ENCODE data around the gene SH3PXD2A. TPM values are rescaled to one million over a fixed set of nuclear protein-coding genes. Genes with fewer than 3 reads are reported as not detected.

The SH3PXD2A gene
- total and polyA plus RNA-seq, 4 donors: 18.7 to 69.1 (median 42.5) TPM

DNA sequence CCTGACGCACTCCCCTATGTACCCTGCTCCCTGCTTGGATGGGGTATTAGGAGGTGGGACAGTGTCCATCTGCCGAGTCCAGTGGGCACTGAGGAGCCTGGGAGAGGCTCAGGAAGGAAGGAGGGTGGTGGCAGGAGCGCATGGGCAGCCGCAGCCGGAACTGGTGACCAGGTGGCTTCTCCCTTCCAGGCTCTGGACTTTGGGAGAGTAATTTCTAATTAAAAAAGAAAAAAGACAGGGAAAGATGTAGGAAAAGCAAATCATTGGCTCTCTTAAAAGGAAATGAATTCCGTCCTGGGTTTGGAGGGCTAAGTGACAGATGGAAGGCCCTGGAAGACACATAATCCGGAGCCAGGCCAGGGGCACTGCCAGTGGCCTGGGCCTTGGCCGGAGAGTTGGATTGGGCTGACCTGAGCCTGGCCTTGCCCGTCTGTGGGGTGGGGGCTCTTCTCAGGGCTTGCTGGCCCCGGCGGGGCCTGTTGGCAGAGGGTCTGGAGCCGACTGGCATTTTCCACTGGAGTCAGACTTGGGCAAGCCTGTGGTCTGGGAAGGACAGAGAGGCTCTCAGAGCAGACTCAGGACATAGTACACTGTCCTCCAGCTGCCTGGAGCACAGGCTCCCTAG, 298.9 kb downstream of the SH3PXD2A start:
- DNase-seq (no peak), ATAC-seq (ENCODE audit: low FRiP score) (no peak)
- Histone ChIP-seq H3K4me3 (ENCODE audit: low read length in 2 of 2) (no peak overlapping the region), H3K36me3 (ENCODE audit: control insufficient read depth in 1 of 2, insufficient read depth in 2 of 2, low read length in 1 of 2) (no peaks in the 10 kb centered on the region), H3K27ac (ENCODE audit: low read depth in 1 of 2, low read length in 2 of 2) (no peak overlapping the region), H3K9me3 (ENCODE audit: control insufficient read depth, low read length) (peaks cover 1% of the 10 kb centered on the region), H3K27me3 (ENCODE audit: control insufficient read depth in 1 of 2, insufficient read depth in 2 of 2, low read length in 1 of 2) (no peaks in the 10 kb centered on the region), H3K4me1 (ENCODE audit: control insufficient read depth in 1 of 2, insufficient read depth in 2 of 2, low read length in 2 of 2) (no peaks in the 10 kb centered on the region)
- WGBS, 2 donors: 74 to 79% methylated on average over 12 of the region's 12 CpGs
- intact Hi-C loops (cut with DNase I): no loop called here

DNA sequence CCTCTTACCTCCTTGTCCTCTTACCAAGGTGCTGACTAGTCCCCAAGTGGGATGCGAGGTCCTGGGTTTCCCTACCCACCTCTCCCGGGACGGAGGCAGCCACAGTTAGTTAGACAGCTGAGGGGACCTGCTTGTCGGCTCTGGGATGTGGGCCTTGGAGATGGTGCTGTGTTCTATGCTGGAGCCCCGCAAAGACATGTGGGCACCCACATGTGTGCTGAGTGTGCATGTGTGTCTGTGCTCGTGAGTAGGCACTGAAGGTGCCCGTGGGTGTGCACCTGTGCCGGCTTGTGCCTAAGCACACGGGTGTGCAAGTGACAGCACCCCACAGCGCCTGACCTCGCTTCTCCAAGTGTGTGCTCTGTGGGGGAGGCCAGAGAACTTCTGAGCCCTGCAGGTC, 299.7 kb downstream of the SH3PXD2A start:
- Histone ChIP-seq H3K4me1 (ENCODE audit: control insufficient read depth in 1 of 2, insufficient read depth in 2 of 2, low read length in 2 of 2) (no peaks in the 10 kb centered on the region), H3K27ac (ENCODE audit: low read depth in 1 of 2, low read length in 2 of 2) (no peak overlapping the region), H3K4me3 (ENCODE audit: low read length in 2 of 2) (no peak overlapping the region), H3K36me3 (ENCODE audit: control insufficient read depth in 1 of 2, insufficient read depth in 2 of 2, low read length in 1 of 2) (no peaks in the 10 kb centered on the region), H3K9me3 (ENCODE audit: control insufficient read depth, low read length) (no peaks in the 10 kb centered on the region), H3K27me3 (ENCODE audit: control insufficient read depth in 1 of 2, insufficient read depth in 2 of 2, low read length in 1 of 2) (no peaks in the 10 kb centered on the region)
- ATAC-seq (ENCODE audit: low FRiP score) (no peak), DNase-seq (no peak)
- intact Hi-C loops (cut with DNase I): no loop called here
- 58 to 59% methylated on average over 11 of the region's 11 CpGs for WGBS, 2 donors

DNA sequence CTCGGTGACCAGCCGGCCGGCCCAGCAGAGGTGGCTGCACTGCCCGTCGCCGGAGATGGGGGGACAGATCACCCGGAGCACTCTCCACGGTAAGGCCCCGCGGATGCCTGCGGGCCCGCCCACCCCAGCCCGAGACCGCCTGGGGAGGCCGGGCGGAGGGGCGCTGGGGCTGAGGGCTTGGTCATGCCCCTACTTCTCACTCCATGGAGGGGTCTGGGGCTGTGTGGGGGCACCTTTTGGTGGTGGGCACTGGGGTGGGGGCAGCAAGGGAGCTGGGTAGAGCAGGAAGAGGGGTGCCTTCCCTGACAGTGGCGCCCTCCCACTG, 300.1 kb downstream of the SH3PXD2A start:
- 4 to 6% methylated on average over 17 to 18 of the region's 18 CpGs for WGBS, 2 donors
- Histone ChIP-seq H3K4me1 (ENCODE audit: control insufficient read depth in 1 of 2, insufficient read depth in 2 of 2, low read length in 2 of 2) (no peaks in the 10 kb centered on the region), H3K36me3 (ENCODE audit: control insufficient read depth in 1 of 2, insufficient read depth in 2 of 2, low read length in 1 of 2) (no peaks in the 10 kb centered on the region), H3K27me3 (ENCODE audit: control insufficient read depth in 1 of 2, insufficient read depth in 2 of 2, low read length in 1 of 2) (no peaks in the 10 kb centered on the region), H3K4me3 (ENCODE audit: low read length in 2 of 2) (peak overlapping the region in 1 of 2 donors; percentile 8), H3K9me3 (ENCODE audit: control insufficient read depth, low read length) (no peaks in the 10 kb centered on the region), H3K27ac (ENCODE audit: low read depth in 1 of 2, low read length in 2 of 2) (no peak overlapping the region)
- intact Hi-C loops (cut with DNase I): no loop called here
- ATAC-seq (ENCODE audit: low FRiP score): no peak
- no peak for DNase-seq

DNA sequence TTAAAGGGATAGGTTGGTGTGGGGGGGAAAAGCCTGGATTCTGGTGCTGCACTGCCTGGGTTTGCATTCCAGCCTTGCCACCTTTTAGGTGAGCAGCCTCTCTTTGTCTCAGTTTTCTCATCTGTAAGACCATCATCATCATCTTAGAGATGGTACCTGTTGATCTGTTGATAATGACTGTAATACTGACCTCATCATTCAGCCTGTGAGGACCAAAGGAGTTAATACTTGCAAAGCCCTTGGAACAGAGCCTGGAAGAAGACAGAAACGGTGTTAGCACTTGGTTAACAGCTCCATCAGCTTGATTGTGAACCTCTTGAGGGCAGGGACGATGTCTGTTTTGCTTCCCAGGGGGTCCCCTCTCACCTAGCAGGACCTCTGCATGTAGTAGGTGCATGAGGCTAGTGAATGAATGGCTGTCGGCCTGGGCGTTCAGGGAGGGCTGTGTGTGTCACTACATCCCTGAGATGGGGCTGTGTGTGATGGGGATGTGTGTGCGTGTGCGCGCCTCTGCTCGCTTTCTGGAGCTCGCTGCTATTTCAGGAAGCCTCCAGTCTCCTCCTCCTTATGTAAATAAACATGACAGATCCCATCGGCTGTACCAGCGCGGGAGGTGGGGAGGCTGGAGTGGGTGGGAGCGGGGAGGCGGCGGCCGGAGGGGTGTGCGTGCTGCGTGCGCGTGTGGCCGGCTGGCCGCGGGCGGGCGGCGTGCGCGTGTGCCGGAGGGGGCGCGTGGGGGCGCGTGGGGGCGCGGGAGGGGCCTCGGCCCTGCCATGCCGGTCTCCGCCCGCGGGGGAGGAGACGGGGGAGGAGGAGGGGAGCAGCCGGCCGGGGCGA, 300.7 kb downstream of the SH3PXD2A start:
- Histone ChIP-seq H3K27ac (ENCODE audit: low read depth in 1 of 2, low read length in 2 of 2) (no peak overlapping the region), H3K27me3 (ENCODE audit: control insufficient read depth in 1 of 2, insufficient read depth in 2 of 2, low read length in 1 of 2) (no peaks in the 10 kb centered on the region), H3K36me3 (ENCODE audit: control insufficient read depth in 1 of 2, insufficient read depth in 2 of 2, low read length in 1 of 2) (no peaks in the 10 kb centered on the region), H3K9me3 (ENCODE audit: control insufficient read depth, low read length) (no peaks in the 10 kb centered on the region), H3K4me3 (ENCODE audit: low read length in 2 of 2) (peak overlapping the region in 1 of 2 donors; percentile 8), H3K4me1 (ENCODE audit: control insufficient read depth in 1 of 2, insufficient read depth in 2 of 2, low read length in 2 of 2) (no peaks in the 10 kb centered on the region)
- WGBS, 2 donors: 2 to 6% methylated on average over 13 to 44 of the region's 44 CpGs
- ATAC-seq (ENCODE audit: low FRiP score): no peak
- intact Hi-C loops (cut with DNase I): no loop called here
- peak in 1 of 2 donors; percentile 70 for DNase-seq

DNA sequence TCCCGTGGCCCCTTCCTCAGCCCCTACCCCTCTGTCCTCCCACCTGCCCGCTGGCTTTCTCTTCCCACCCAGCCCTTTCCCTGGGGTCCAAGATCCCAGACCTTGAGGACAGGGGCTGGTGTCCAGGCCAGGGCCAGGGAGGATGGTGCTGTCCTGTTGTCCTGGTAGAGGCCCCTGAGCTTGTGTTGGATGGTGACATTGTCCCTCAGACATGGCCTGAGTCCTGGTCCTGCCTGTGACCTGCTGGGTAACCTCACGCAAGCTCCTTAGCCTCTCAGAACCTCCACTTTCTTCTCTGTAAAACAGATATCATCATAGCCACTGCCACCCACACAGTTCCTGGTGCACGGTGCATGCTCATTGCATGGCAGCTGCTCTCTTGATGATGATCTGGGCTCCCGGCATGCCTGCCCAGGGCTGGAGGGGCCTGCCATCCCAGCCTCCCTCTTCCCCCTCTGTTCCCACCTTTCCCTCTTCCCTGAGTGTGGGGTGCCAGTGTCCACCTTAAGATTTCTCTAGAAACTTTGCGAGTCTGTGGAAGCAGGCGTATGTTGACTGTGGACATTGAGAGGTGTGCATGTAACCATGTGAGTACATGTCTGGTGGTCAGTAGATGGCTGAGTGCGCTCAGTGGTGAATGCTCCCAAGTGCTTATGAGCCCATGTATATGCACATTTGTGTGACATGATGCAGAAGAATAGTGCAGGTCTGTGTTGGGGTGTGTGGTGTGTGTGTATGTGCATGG, 301.5 kb downstream of the SH3PXD2A start:
- H3K27me3 ChIP-seq (ENCODE audit: control insufficient read depth in 1 of 2, insufficient read depth in 2 of 2, low read length in 1 of 2): no peaks in the 10 kb centered on the region
- H3K36me3 ChIP-seq (ENCODE audit: control insufficient read depth in 1 of 2, insufficient read depth in 2 of 2, low read length in 1 of 2): no peaks in the 10 kb centered on the region
- no peaks in the 10 kb centered on the region for H3K9me3 ChIP-seq (ENCODE audit: control insufficient read depth, low read length)
- no peak overlapping the region for H3K4me3 ChIP-seq (ENCODE audit: low read length in 2 of 2)
- H3K27ac ChIP-seq (ENCODE audit: low read depth in 1 of 2, low read length in 2 of 2): no peak overlapping the region
- intact Hi-C loops (cut with DNase I): no loop called here
- WGBS, 2 donors: 85 to 87% methylated on average over 8 of the region's 8 CpGs
- peak in 1 of 2 donors; percentile 53 for DNase-seq
- no peak for ATAC-seq (ENCODE audit: low FRiP score)
- no peaks in the 10 kb centered on the region for H3K4me1 ChIP-seq (ENCODE audit: control insufficient read depth in 1 of 2, insufficient read depth in 2 of 2, low read length in 2 of 2)

DNA sequence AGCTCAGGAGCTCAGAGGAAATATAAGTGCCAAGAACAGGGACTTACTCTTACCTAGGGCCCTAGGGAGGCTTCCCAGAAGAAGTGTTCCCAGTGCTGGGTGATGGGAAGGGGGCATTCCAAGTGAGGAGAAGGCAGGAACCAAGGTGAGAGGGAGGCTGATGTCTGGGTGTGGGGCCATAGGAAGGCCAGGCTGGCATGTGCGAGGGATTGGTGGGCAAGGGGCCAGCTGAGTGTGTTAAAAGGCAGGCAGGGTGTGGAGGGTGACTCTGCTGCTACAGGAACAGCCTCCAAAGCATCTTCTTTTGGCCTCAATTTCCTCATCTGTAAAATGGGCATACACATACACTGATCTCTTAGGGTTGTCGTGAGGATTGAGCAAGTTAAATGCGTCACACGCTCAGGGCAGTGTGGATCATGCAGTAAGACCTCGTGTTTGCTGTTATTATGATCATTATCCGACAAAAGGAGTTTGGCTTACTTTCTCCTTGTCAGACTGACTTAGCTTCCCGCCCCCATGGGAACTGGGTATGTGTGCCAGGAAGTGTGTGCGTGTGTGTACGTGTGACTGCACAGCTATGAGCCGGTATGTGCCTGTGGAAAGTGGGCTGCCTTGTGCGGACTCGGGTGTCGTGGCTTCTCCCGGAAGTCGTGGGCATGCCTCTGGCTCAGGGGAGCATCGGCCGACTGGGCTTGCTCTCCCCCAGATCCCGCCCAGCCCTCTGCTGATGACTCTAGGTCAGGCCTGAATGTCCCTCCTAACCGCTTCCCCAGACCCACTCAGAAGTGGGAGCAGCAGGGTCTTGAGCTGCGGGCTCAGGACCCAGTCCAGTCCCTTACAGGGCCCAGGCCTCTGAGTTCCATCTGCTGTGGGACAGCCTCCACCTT, 302.3 kb downstream of the SH3PXD2A start:
- Histone ChIP-seq H3K4me1 (ENCODE audit: control insufficient read depth in 1 of 2, insufficient read depth in 2 of 2, low read length in 2 of 2) (no peaks in the 10 kb centered on the region), H3K27me3 (ENCODE audit: control insufficient read depth in 1 of 2, insufficient read depth in 2 of 2, low read length in 1 of 2) (no peaks in the 10 kb centered on the region), H3K4me3 (ENCODE audit: low read length in 2 of 2) (no peak overlapping the region), H3K36me3 (ENCODE audit: control insufficient read depth in 1 of 2, insufficient read depth in 2 of 2, low read length in 1 of 2) (no peaks in the 10 kb centered on the region), H3K27ac (ENCODE audit: low read depth in 1 of 2, low read length in 2 of 2) (no peak overlapping the region), H3K9me3 (ENCODE audit: control insufficient read depth, low read length) (no peaks in the 10 kb centered on the region)
- DNase-seq: peak in 1 of 2 donors; percentile 66
- WGBS, 2 donors: 91 to 92% methylated on average over 20 of the region's 20 CpGs
- no peak for ATAC-seq (ENCODE audit: low FRiP score)
- intact Hi-C loops (cut with DNase I): no loop called here

DNA sequence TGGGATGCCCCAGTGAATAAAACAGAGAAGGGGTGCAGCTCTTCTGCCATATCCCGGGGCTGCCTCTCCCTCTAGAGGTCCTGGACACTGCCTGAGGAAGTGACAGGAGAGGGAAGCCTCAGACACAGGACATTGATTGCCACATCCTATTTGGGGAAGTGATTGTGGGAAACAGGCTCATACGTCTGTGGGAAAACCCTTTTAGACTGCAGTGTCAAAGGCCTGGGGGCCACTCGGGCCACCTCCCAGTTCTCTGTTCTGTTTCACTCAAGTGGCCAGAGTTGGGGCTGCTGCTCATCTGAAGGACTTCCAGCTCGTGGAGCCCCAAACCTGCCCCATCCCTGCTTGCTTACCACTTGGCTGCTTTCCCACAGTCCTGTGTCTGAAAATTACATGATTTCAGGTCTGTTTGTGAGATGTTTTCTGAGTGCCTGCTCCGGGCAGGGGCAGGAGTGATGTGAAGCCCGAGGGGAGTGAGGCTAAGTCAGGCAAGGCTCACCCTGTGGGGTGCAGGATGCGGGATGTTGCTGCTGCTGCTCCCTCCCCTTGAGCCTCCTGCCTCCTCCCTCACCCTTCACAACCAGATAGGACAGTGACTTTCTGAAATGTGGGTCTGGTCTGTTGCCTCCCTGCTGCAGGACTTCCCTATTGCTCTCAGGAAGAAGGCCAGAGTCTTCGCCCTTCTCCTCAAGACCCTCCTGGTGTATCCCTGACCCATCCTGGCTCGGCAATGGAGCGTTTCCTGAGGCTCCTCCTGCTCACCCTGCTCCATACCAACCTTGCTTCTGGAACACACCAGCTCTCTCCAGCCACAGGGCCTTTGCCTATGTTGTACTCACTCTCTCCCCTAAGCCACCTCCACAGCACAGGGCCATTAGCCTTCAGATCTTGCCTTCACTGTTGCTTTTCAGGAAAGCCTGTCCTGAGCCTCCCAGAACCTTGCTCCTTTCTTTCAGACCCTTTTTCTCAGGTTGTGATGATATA, 303.5 kb downstream of the SH3PXD2A start:
- no peak overlapping the region for H3K4me3 ChIP-seq (ENCODE audit: low read length in 2 of 2)
- no peak overlapping the region for H3K27ac ChIP-seq (ENCODE audit: low read depth in 1 of 2, low read length in 2 of 2)
- intact Hi-C loops (cut with DNase I): no loop called here
- no peaks in the 10 kb centered on the region for H3K27me3 ChIP-seq (ENCODE audit: control insufficient read depth in 1 of 2, insufficient read depth in 2 of 2, low read length in 1 of 2)
- peak in 1 of 2 donors; percentile 44 for DNase-seq
- no peaks in the 10 kb centered on the region for H3K36me3 ChIP-seq (ENCODE audit: control insufficient read depth in 1 of 2, insufficient read depth in 2 of 2, low read length in 1 of 2)
- no peaks in the 10 kb centered on the region for H3K4me1 ChIP-seq (ENCODE audit: control insufficient read depth in 1 of 2, insufficient read depth in 2 of 2, low read length in 2 of 2)
- H3K9me3 ChIP-seq (ENCODE audit: control insufficient read depth, low read length): no peaks in the 10 kb centered on the region
- 72 to 73% methylated on average over 10 of the region's 10 CpGs for WGBS, 2 donors
- ATAC-seq (ENCODE audit: low FRiP score): no peak

Data from aorta (tissue), 5 donors.